Jurkat, Clone E6-1 (cell line): ENCODE data around the gene ACSL1.
"Not testable (repeated sequence)": the region's sequence is repeated elsewhere in the genome, so short reads cannot be mapped to it uniquely, and the experiment has no call there.

Experiments
- DNase-seq: peaks from one replicate; pipeline ENCODE4 v3.0.0-alpha.2; 2011; ENCODE audit warnings: low read depth, low spot score
- H3K4me3 ChIP-seq: 2 replicates; pipeline ENCODE4 v1.5.1; 2011; ENCODE audit warnings: mild to moderate bottlenecking, low read length, control low read depth, moderate library complexity

ACSL1 gene

GRCh38 chr4:184844742-184845141 is 19.0 kb upstream of the ACSL1 start:
- no peak for DNase-seq

GRCh38 chr4:184843984-184844554 is 18.3 kb upstream of the ACSL1 start:
- DNase-seq, result no peak
- H3K4me3 ChIP-seq, result no peak overlapping the region

More at GRCh38 chr4:184844742-184845141, 19.0 kb upstream of the ACSL1 start:
- no peak overlapping the region for H3K4me3 ChIP-seq

GRCh38 chr4:184839075-184839399 is 13.3 kb upstream of the ACSL1 start:
- H3K4me3 ChIP-seq, DNase-seq: not testable (repeated sequence)

- DNase-seq, result no peak
- H3K4me3 ChIP-seq, result no peak overlapping the region
These were observed 12.7 kb upstream of the ACSL1 start for GRCh38 chr4:184838249-184839074.

GRCh38 chr4:184836613-184837012 is 10.8 kb upstream of the ACSL1 start:
- H3K4me3 ChIP-seq, result no peak overlapping the region
- no peak for DNase-seq

GRCh38 chr4:184833046-184833838 is 7.5 kb upstream of the ACSL1 start:
- no peak overlapping the region for H3K4me3 ChIP-seq
- peak; percentile 44 for DNase-seq

- no peak for DNase-seq
- no peak overlapping the region for H3K4me3 ChIP-seq
These were observed 5.4 kb upstream of the ACSL1 start for GRCh38 chr4:184831153-184831552.

- peak; percentile 32 for DNase-seq
- H3K4me3 ChIP-seq, result peak overlapping the region; percentile 59
These were observed 1.0 kb upstream of the ACSL1 start for GRCh38 chr4:184826691-184827270.

GRCh38 chr4:184825141-184825895 is 450 bp downstream of the ACSL1 start:
- DNase-seq, result no peak
- peak overlapping the region; percentile 47 for H3K4me3 ChIP-seq

- H3K4me3 ChIP-seq, result peak overlapping the region; percentile 47
These were observed 1.0 kb downstream of the ACSL1 start for GRCh38 chr4:184824776-184825084.

GRCh38 chr4:184824081-184824775 is 1.5 kb downstream of the ACSL1 start:
- DNase-seq, result no peak
- no peak overlapping the region for H3K4me3 ChIP-seq

More at GRCh38 chr4:184824776-184825084, 1.0 kb downstream of the ACSL1 start:
- no peak for DNase-seq

GRCh38 chr4:184823014-184823413 is 2.8 kb downstream of the ACSL1 start:
- no peak for DNase-seq
- H3K4me3 ChIP-seq, result no peak overlapping the region

GRCh38 chr4:184822356-184822755 is 3.4 kb downstream of the ACSL1 start:
- H3K4me3 ChIP-seq, result no peak overlapping the region
- DNase-seq, result no peak

GRCh38 chr4:184821242-184821641 is 4.5 kb downstream of the ACSL1 start:
- no peak overlapping the region for H3K4me3 ChIP-seq
- no peak for DNase-seq

- H3K4me3 ChIP-seq, result no peak overlapping the region
- no peak for DNase-seq
These were observed 6.0 kb downstream of the ACSL1 start for GRCh38 chr4:184819786-184820185.

- no peak for DNase-seq
- H3K4me3 ChIP-seq, result no peak overlapping the region
These were observed 7.6 kb downstream of the ACSL1 start for GRCh38 chr4:184818216-184818564.

- no peak overlapping the region for H3K4me3 ChIP-seq
- no peak for DNase-seq
These were observed 8.1 kb downstream of the ACSL1 start for GRCh38 chr4:184817494-184818215.

GRCh38 chr4:184816962-184817361 is 8.8 kb downstream of the ACSL1 start:
- no peak overlapping the region for H3K4me3 ChIP-seq
- DNase-seq, result no peak
